ENCODE results near the gene NPFFR1. TPM values are rescaled to one million over a fixed set of nuclear protein-coding genes. Genes with fewer than 3 reads are reported as not detected.

NPFFR1 gene
- total RNA-seq, 1 experiment from 2014 or later, result 0.02 TPM

- H3K4me3 ChIP-seq (ENCODE audit: low read depth, low read length, poor library complexity, severe bottlenecking), result no peak overlapping the region
- H3K36me3 ChIP-seq (ENCODE audit: insufficient read depth, low read length, poor library complexity, severe bottlenecking), result no peaks in the 10 kb centered on the region
- DNase-seq (ENCODE audit: low spot score), result no peak
- TF ChIP-seq EZH2 (IDR thresholded peaks at IDR 0.05; ENCODE audit: borderline replicate concordance, low read depth, low read length, poor library complexity, severe bottlenecking), result no peak
- TF ChIP-seq, protein P1, sequence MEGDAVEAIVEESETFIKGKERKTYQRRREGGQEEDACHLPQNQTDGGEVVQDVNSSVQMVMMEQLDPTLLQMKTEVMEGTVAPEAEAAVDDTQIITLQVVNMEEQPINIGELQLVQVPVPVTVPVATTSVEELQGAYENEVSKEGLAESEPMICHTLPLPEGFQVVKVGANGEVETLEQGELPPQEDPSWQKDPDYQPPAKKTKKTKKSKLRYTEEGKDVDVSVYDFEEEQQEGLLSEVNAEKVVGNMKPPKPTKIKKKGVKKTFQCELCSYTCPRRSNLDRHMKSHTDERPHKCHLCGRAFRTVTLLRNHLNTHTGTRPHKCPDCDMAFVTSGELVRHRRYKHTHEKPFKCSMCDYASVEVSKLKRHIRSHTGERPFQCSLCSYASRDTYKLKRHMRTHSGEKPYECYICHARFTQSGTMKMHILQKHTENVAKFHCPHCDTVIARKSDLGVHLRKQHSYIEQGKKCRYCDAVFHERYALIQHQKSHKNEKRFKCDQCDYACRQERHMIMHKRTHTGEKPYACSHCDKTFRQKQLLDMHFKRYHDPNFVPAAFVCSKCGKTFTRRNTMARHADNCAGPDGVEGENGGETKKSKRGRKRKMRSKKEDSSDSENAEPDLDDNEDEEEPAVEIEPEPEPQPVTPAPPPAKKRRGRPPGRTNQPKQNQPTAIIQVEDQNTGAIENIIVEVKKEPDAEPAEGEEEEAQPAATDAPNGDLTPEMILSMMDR (conservative IDR thresholded peaks at IDR 0.05; ENCODE audit: low read depth, low read length), result no peak
- intact Hi-C loops (cut with micrococcal nuclease; ENCODE audit: unreplicated experiment), result no loop called here
- ChIA-PET CTCF (no interaction called here), POLR2A (ENCODE audit: low non-redundant PET) (no interaction called here)
- no peaks in the 10 kb centered on the region for H3K9me3 ChIP-seq (ENCODE audit: low read depth, low read length, poor library complexity, severe bottlenecking)
- H3K27ac ChIP-seq (ENCODE audit: low read depth, low read length, poor library complexity, severe bottlenecking), result no peak overlapping the region
- H3K4me1 ChIP-seq (ENCODE audit: insufficient read depth, low read length, poor library complexity, severe bottlenecking), result no peaks in the 10 kb centered on the region
- BruUV-seq (replicated peaks), result no TSS peak
- H3K27me3 ChIP-seq (replicated peaks; ENCODE audit: insufficient read depth, low read depth, low read length, poor library complexity), result no peaks in the 10 kb centered on the region
Measured at GRCh38 chr10:70312249-70312648, 28.4 kb upstream of the NPFFR1 start.

DNA sequence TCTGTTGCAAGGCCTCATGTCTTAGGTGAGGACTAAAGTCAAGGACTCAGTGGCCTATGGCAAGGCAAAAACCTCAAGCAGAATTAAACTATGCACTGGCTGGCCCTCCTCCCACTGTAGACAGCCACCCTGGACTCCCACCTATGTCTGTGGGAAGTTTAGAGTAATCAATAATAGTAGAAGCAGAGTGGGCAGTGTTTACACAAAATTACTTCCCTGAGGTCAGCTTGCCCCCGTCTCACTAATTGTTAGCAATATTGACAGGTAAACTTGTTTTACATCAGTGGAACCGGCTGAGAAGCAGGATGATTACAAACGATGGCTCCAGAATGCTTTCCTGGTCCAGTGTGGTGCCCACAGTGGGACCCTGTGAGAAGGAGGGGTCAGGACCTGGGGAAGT is 27.9 kb upstream of the NPFFR1 start:
- Histone ChIP-seq H3K4me1 (ENCODE audit: insufficient read depth, low read length, poor library complexity, severe bottlenecking) (no peaks in the 10 kb centered on the region), H3K27me3 (replicated peaks; ENCODE audit: insufficient read depth, low read depth, low read length, poor library complexity) (no peaks in the 10 kb centered on the region), H3K9me3 (ENCODE audit: low read depth, low read length, poor library complexity, severe bottlenecking) (no peaks in the 10 kb centered on the region), H3K4me3 (ENCODE audit: low read depth, low read length, poor library complexity, severe bottlenecking) (no peak overlapping the region), H3K36me3 (ENCODE audit: insufficient read depth, low read length, poor library complexity, severe bottlenecking) (no peaks in the 10 kb centered on the region), H3K27ac (ENCODE audit: low read depth, low read length, poor library complexity, severe bottlenecking) (no peak overlapping the region)
- intact Hi-C loops (cut with micrococcal nuclease; ENCODE audit: unreplicated experiment), result no loop called here
- DNase-seq (ENCODE audit: low spot score), result no peak
- CTCF ChIA-PET, result no interaction called here
- TF ChIP-seq EZH2 (IDR thresholded peaks at IDR 0.05; ENCODE audit: borderline replicate concordance, low read depth, low read length, poor library complexity, severe bottlenecking), result no peak
- TF ChIP-seq, protein P1 (conservative IDR thresholded peaks at IDR 0.05; ENCODE audit: low read depth, low read length), result no peak
- no TSS peak for BruUV-seq (replicated peaks)
- POLR2A ChIA-PET (ENCODE audit: low non-redundant PET), result no interaction called here

GRCh38 chr10:70309661-70310060 is 25.9 kb upstream of the NPFFR1 start:
- no peak overlapping the region for H3K27ac ChIP-seq (ENCODE audit: low read depth, low read length, poor library complexity, severe bottlenecking)
- ChIA-PET CTCF (no interaction called here), POLR2A (ENCODE audit: low non-redundant PET) (no interaction called here)
- H3K27me3 ChIP-seq (replicated peaks; ENCODE audit: insufficient read depth, low read depth, low read length, poor library complexity), result no peaks in the 10 kb centered on the region
- DNase-seq (ENCODE audit: low spot score), result no peak
- BruUV-seq (replicated peaks), result no TSS peak
- intact Hi-C loops (cut with micrococcal nuclease; ENCODE audit: unreplicated experiment), result no loop called here
- H3K4me3 ChIP-seq (ENCODE audit: low read depth, low read length, poor library complexity, severe bottlenecking), result no peak overlapping the region
- no peaks in the 10 kb centered on the region for H3K9me3 ChIP-seq (ENCODE audit: low read depth, low read length, poor library complexity, severe bottlenecking)
- TF ChIP-seq EZH2 (IDR thresholded peaks at IDR 0.05; ENCODE audit: borderline replicate concordance, low read depth, low read length, poor library complexity, severe bottlenecking), result no peak
- TF ChIP-seq, protein P1 (conservative IDR thresholded peaks at IDR 0.05; ENCODE audit: low read depth, low read length), result no peak
- no peaks in the 10 kb centered on the region for H3K4me1 ChIP-seq (ENCODE audit: insufficient read depth, low read length, poor library complexity, severe bottlenecking)
- no peaks in the 10 kb centered on the region for H3K36me3 ChIP-seq (ENCODE audit: insufficient read depth, low read length, poor library complexity, severe bottlenecking)
